IPS-18c (cell line): ENCODE data around the gene RGCC.

Experiments
- H3K4me3 ChIP-seq: 2 replicates; pipeline ENCODE4 v1.7.0; 2013; ENCODE audit warnings: low read depth, mild to moderate bottlenecking, low read length, moderate library complexity; ENCODE audit not compliant: insufficient read depth
- H3K9me3 ChIP-seq: one replicate; pipeline ENCODE4 v1.6.1; 2013; ENCODE audit warnings: mild to moderate bottlenecking, low read length, moderate library complexity; ENCODE audit not compliant: control insufficient read depth, insufficient read depth

Gene RGCC

GRCh38 chr13:41465241-41465847 is 8.0 kb downstream of the RGCC start:
- H3K9me3 ChIP-seq, result no peaks in the 10 kb centered on the region
- H3K4me3 ChIP-seq, result no peak overlapping the region

GRCh38 chr13:41465898-41466320 is 8.6 kb downstream of the RGCC start:
- Histone ChIP-seq H3K4me3 (no peak overlapping the region), H3K9me3 (no peaks in the 10 kb centered on the region)

GRCh38 chr13:41467425-41467945 is 10.1 kb downstream of the RGCC start:
- H3K9me3 ChIP-seq, result no peaks in the 10 kb centered on the region

GRCh38 chr13:41468631-41469030 is 11.3 kb downstream of the RGCC start:
- Histone ChIP-seq H3K4me3 (no peak overlapping the region), H3K9me3 (no peaks in the 10 kb centered on the region)

More at GRCh38 chr13:41467425-41467945, 10.1 kb downstream of the RGCC start:
- H3K4me3 ChIP-seq, result no peak overlapping the region

- Histone ChIP-seq H3K9me3 (no peaks in the 10 kb centered on the region), H3K4me3 (no peak overlapping the region)
Observed at GRCh38 chr13:41470196-41470595, 12.8 kb downstream of the RGCC start.

GRCh38 chr13:41471785-41472184 is 14.4 kb downstream of the RGCC start:
- Histone ChIP-seq H3K4me3 (no peak overlapping the region), H3K9me3 (peaks cover 2% of the 10 kb centered on the region)

GRCh38 chr13:41487222-41487621 is 29.9 kb downstream of the RGCC start:
- H3K4me3 ChIP-seq, result no peak overlapping the region
- H3K9me3 ChIP-seq, result no peaks in the 10 kb centered on the region

GRCh38 chr13:41488124-41488523 is 30.8 kb downstream of the RGCC start:
- no peaks in the 10 kb centered on the region for H3K9me3 ChIP-seq
- no peak overlapping the region for H3K4me3 ChIP-seq

- H3K9me3 ChIP-seq, result no peaks in the 10 kb centered on the region
Observed at GRCh38 chr13:41490371-41491015, 33.1 kb downstream of the RGCC start.

GRCh38 chr13:41491436-41491835 is 34.1 kb downstream of the RGCC start:
- H3K9me3 ChIP-seq, result no peaks in the 10 kb centered on the region
- H3K4me3 ChIP-seq, result no peak overlapping the region

More at GRCh38 chr13:41490371-41491015, 33.1 kb downstream of the RGCC start:
- H3K4me3 ChIP-seq, result no peak overlapping the region

GRCh38 chr13:41492432-41493260 is 35.3 kb downstream of the RGCC start:
- Histone ChIP-seq H3K4me3 (no peak overlapping the region), H3K9me3 (no peaks in the 10 kb centered on the region)

GRCh38 chr13:41494202-41494601 is 36.9 kb downstream of the RGCC start:
- no peaks in the 10 kb centered on the region for H3K9me3 ChIP-seq
- H3K4me3 ChIP-seq, result no peak overlapping the region

GRCh38 chr13:41495044-41495443 is 37.7 kb downstream of the RGCC start:
- Histone ChIP-seq H3K9me3 (no peaks in the 10 kb centered on the region), H3K4me3 (no peak overlapping the region)

- H3K4me3 ChIP-seq, result no peak overlapping the region
- H3K9me3 ChIP-seq, result no peaks in the 10 kb centered on the region
Observed at GRCh38 chr13:41496420-41497234, 39.3 kb downstream of the RGCC start.

- H3K9me3 ChIP-seq, result no peaks in the 10 kb centered on the region
- no peak overlapping the region for H3K4me3 ChIP-seq
Observed at GRCh38 chr13:41497436-41497835, 40.1 kb downstream of the RGCC start.

GRCh38 chr13:41499452-41499851 is 42.1 kb downstream of the RGCC start:
- Histone ChIP-seq H3K9me3 (no peaks in the 10 kb centered on the region), H3K4me3 (no peak overlapping the region)

- H3K9me3 ChIP-seq, result no peaks in the 10 kb centered on the region
- H3K4me3 ChIP-seq, result no peak overlapping the region
Observed at GRCh38 chr13:41500511-41500910, 43.2 kb downstream of the RGCC start.
